Kidney (tissue), 22 donors: ENCODE results near the gene NUMA1. TPM values are rescaled to one million over a fixed set of nuclear protein-coding genes. Genes with fewer than 3 reads are reported as not detected.

Experiments
- DNase-seq, 5 donors: peaks; one replicate each; pipeline ENCODE4 v3.0.0-alpha.2; 2013 to 2020
- FAIRE-seq: peaks from 2 replicates; lab custom pipeline; 2012; peaks lifted over from hg19 to GRCh38; lab: Jason Lieb, UNC
- H3K27ac ChIP-seq, 2 donors: one replicate each; pipeline ENCODE4 v1.7.0; 2013; ENCODE audit warnings: low read depth in 2 of 2, low read length in 2 of 2, inconsistent platforms in 1 of 2
- H3K27me3 ChIP-seq: one replicate; pipeline ENCODE4 v1.7.1; 2013; ENCODE audit warnings: low read length, inconsistent platforms; ENCODE audit not compliant: control insufficient read depth, insufficient read depth
- H3K36me3 ChIP-seq, 3 donors: one replicate each; pipeline versions ENCODE4 v1.7.0 to v1.7.1; 2013; ENCODE audit warnings: low read length in 3 of 3, control low read depth in 1 of 3, inconsistent platforms in 1 of 3; ENCODE audit not compliant: insufficient read depth in 3 of 3, control insufficient read depth in 2 of 3
- H3K4me1 ChIP-seq, 3 donors: one replicate each; pipeline versions ENCODE4 v1.7.0 to v1.7.1; 2013; ENCODE audit warnings: low read length in 3 of 3, inconsistent platforms in 1 of 3, low read depth in 1 of 3; ENCODE audit not compliant: control insufficient read depth in 2 of 3, insufficient read depth in 2 of 3
- H3K4me3 ChIP-seq, 3 donors: one replicate each; pipeline versions ENCODE4 v1.7.0 to v1.8.1; 2013; ENCODE audit warnings: low read length in 3 of 3, control low read depth in 1 of 3, inconsistent platforms in 1 of 3
- H3K9ac ChIP-seq, 3 donors: one replicate each; pipeline versions ENCODE4 v1.7.0 to v1.7.1; 2013; ENCODE audit warnings: low read length in 3 of 3, control low read depth in 1 of 3, inconsistent platforms in 1 of 3
- H3K9me3 ChIP-seq, 3 donors: one replicate each; pipeline versions ENCODE4 v1.7.0 to v1.7.1; 2013; ENCODE audit warnings: low read length in 3 of 3, control low read depth in 1 of 3, inconsistent platforms in 1 of 3; ENCODE audit not compliant: control insufficient read depth in 2 of 3, insufficient read depth in 1 of 3
- CTCF ChIP-seq: IDR thresholded peaks from 3 replicates; pipeline ENCODE4 v1.5.1; 2012; ENCODE audit warnings: mild to moderate bottlenecking, moderate library complexity, borderline replicate concordance; ENCODE audit not compliant: insufficient read depth; ENCODE audit errors: extremely low read depth
- intact Hi-C: fragments of 100-400 bp; cut with DNase I; formaldehyde crosslinking; loops from one replicate; pipeline ENCODE4 v1.11.1; 2022
- long read RNA-seq, 10 donors: library from polyadenylated mRNA in 1 of 10; unstranded in 1 of 10; transcript quantifications; one replicate each; pipeline ENCODE4 v2.0.0 and lab custom pipeline, GENCODE V29; 2021 to 2026
- polyA plus RNA-seq: library from polyadenylated mRNA; stranded (reverse); fragments of 350-450 nt; fragmentation: Illumina TruSeq; extraction: RNeasy Lipid Tissue Mini Kit (QIAGEN cat#74804); gene quantifications from one replicate; pipeline ENCODE4 v1.2.3, GENCODE V29; 2014; ENCODE audit warnings: low read depth, low replicate concordance; ENCODE audit not compliant: insufficient read depth
- total RNA-seq: library from RNA; stranded (reverse); fragmentation: NEBNext Ultra II Directional; extraction: Animal tissue kit (Norgen Biotek cat#: 25700); gene quantifications from one replicate; pipeline ENCODE4 v1.2.1, GENCODE V29; 2021
- donor health status: control.
- donor health status: control.
- donor health status: control.
- donor health status: control.
- donor health status: control.
- donor health status: DM: yes; HTN: yes; CAD: no.
- donor health status: Normal renal cell carcinoma (clear cell type).

NUMA1 gene
- total RNA-seq (198 TPM), polyA plus RNA-seq (85.3 TPM)
- long read RNA-seq, donor 1, transcript NUMA1-217 (7 exons, 2,276 nt) = minor isoform, 6 of 56 reads
- long read RNA-seq, donor 1, transcript NUMA1-223 (14 exons, 2,766 nt) = major isoform, 8 of 56 reads
- long read RNA-seq, donor 1, partial matches to known transcripts = 37 of 56 reads
- long read RNA-seq, donor 1, other reads (novel, unspliced or antisense) = 0 of 56 reads
- long read RNA-seq, donor 2, transcript NUMA1-223 (14 exons, 2,766 nt) = major isoform, 11 of 60 reads
- long read RNA-seq, donor 2, partial matches to known transcripts = 40 of 60 reads
- long read RNA-seq, donor 2, other reads (novel, unspliced or antisense) = 0 of 60 reads
- long read RNA-seq, donor 3, transcript NUMA1-230 (2 exons, 592 nt) = minor isoform, 5 of 74 reads
- long read RNA-seq, donor 3, transcript NUMA1-223 (14 exons, 2,766 nt) = major isoform, 20 of 74 reads
- long read RNA-seq, donor 3, partial matches to known transcripts = 41 of 74 reads
- long read RNA-seq, donor 3, other reads (novel, unspliced or antisense) = 0 of 74 reads
- long read RNA-seq, donor 4, transcript NUMA1-223 (14 exons, 2,766 nt) = major isoform, 14 of 63 reads
- long read RNA-seq, donor 4, transcript NUMA1-212 (12 exons, 1,686 nt) = minor isoform, 6 of 63 reads
- long read RNA-seq, donor 4, partial matches to known transcripts = 39 of 63 reads
- long read RNA-seq, donor 4, other reads (novel, unspliced or antisense) = 0 of 63 reads
- long read RNA-seq, donor 5, partial matches to known transcripts = 0 of 2 reads
- long read RNA-seq, donor 5, other reads (novel, unspliced or antisense) = 0 of 2 reads
- long read RNA-seq, donor 6, partial matches to known transcripts = 11 of 14 reads
- long read RNA-seq, donor 6, other reads (novel, unspliced or antisense) = 0 of 14 reads
- long read RNA-seq, donor 7, partial matches to known transcripts = 45 of 67 reads
- long read RNA-seq, donor 7, other reads (novel, unspliced or antisense) = 18 of 67 reads
- long read RNA-seq, donor 8, transcript NUMA1-223 (14 exons, 2,766 nt) = major isoform, 7 of 53 reads
- long read RNA-seq, donor 8, partial matches to known transcripts = 42 of 53 reads
- long read RNA-seq, donor 8, other reads (novel, unspliced or antisense) = 0 of 53 reads
- long read RNA-seq, donor 9, transcript NUMA1-223 (14 exons, 2,766 nt) = major isoform, 5 of 17 reads
- long read RNA-seq, donor 9, partial matches to known transcripts = 7 of 17 reads
- long read RNA-seq, donor 9, other reads (novel, unspliced or antisense) = 0 of 17 reads
- long read RNA-seq, donor 10, transcript NUMA1-223 (14 exons, 2,766 nt) = major isoform, 9 of 75 reads
- long read RNA-seq, donor 10, partial matches to known transcripts = 60 of 75 reads
- long read RNA-seq, donor 10, other reads (novel, unspliced or antisense) = 0 of 75 reads

GRCh38 chr11:72080326-72081183 is at the start of gene NUMA1, which contains the start of gene LRRC51:
Gene NUMA1, minus strand, starts transcription at chr11:72080542. Its CDS starts 44,599 bp downstream, at chr11:72035943.
Gene LRRC51, plus strand, starts transcription at chr11:72080850. Its CDS starts 8,234 bp downstream, at chr11:72089084.
- peak within 1 kb of the TSS; percentile 79 to 97 (median 88) for H3K9ac ChIP-seq
- peak within 1 kb of the TSS; percentile 79 to 96 (median 88) for H3K4me3 ChIP-seq
- H3K27me3 ChIP-seq = no peaks in the 10 kb centered on the region
- intact Hi-C loops = no loop called here
- H3K9me3 ChIP-seq = no peaks in the 10 kb centered on the region
- peak within 1 kb of the TSS; percentile 91 to 96 for H3K27ac ChIP-seq
- no peaks in the 10 kb centered on the region for H3K36me3 ChIP-seq
- peaks cover 0 to 6% (median 4%) of the 10 kb centered on the region in 3 donors for H3K4me1 ChIP-seq
- FAIRE-seq = peak; percentile 98
- DNase-seq = peak; percentile 100
- no peak for TF ChIP-seq CTCF

GRCh38 chr11:72129381-72129780 is 49.0 kb upstream of the NUMA1 start:
- intact Hi-C loops = no loop called here
- no peak for TF ChIP-seq CTCF
- H3K27me3 ChIP-seq = no peaks in the 10 kb centered on the region
- no peak overlapping the region for H3K27ac ChIP-seq
- DNase-seq (no peak), FAIRE-seq (no peak)
- peaks cover 0 to 4% (median 0%) of the 10 kb centered on the region in 3 donors for H3K9me3 ChIP-seq
- no peak overlapping the region for H3K9ac ChIP-seq
- no peak overlapping the region for H3K4me3 ChIP-seq
- H3K36me3 ChIP-seq = no peaks in the 10 kb centered on the region
- H3K4me1 ChIP-seq = peaks cover 0 to 3% (median 0%) of the 10 kb centered on the region in 3 donors
